HG03045 (cell line): Measurements from ENCODE around the gene DHCR7.

Experiments
- ATAC-seq: cut with Tn5 transposase; IDR thresholded peaks from one replicate; pipeline ENCODE4 v1.9.1; 2021; ENCODE audit warnings: mild to moderate bottlenecking, moderate library complexity; ENCODE audit not compliant: unreplicated experiment

Gene DHCR7

DNA sequence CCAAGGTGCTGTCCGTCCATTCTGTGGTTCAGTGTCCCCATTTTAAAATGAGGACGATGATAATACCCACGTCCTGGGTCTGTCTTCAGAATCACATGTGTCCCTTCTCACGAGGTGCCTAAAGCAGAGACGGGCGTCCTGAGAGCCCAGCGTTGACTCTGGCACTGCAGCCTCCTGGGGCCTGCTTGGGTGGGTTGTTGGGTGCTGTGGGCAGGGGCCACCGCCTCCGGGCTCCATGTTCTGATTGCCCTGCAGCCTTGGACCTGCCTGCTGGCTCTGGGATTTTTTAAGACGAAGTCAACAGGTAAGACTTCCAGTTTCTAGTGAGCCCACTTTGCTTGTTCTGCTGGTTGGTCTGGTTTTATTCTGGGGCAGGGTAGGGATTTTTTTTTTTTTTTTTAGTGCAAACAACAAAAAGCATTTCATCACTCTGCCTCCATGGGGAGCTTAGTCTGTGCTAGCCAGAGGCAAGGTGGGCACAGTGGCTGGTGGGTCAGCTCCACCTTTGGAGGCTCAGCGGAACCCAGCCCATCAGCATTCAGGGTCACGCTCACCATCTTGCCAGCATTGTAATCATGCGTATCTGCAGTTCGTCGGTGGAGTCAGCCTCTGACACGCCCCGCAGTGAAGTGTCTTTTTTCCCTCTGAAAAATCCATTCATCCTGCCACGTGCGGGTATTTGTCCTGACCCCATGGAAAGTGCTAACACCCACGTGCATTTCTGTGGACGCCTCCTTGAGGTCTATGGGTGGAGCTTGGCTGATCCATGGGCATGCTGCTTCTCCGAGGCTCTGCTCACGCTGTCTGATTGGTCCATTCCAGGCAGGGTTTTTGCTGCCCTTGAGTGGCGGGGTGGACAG, 33.1 kb upstream of the DHCR7 start:
- no peak for ATAC-seq

DNA sequence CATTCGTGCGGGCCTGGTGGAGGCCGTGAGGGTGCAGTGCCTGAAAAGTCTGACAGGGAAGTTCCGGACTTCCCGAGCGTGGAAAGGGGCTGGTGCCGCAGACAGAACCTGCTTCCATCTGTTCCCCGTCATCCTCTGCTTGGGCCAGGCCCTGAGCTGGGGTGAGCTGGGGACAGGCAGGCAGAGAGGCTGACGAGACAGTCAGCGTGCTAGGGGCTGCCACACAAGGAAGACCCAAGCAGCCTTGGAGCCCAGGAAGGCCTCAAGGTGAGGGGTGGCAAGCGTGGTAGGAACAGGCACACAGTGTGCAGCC, 30.3 kb upstream of the DHCR7 start:
- no peak for ATAC-seq

DNA sequence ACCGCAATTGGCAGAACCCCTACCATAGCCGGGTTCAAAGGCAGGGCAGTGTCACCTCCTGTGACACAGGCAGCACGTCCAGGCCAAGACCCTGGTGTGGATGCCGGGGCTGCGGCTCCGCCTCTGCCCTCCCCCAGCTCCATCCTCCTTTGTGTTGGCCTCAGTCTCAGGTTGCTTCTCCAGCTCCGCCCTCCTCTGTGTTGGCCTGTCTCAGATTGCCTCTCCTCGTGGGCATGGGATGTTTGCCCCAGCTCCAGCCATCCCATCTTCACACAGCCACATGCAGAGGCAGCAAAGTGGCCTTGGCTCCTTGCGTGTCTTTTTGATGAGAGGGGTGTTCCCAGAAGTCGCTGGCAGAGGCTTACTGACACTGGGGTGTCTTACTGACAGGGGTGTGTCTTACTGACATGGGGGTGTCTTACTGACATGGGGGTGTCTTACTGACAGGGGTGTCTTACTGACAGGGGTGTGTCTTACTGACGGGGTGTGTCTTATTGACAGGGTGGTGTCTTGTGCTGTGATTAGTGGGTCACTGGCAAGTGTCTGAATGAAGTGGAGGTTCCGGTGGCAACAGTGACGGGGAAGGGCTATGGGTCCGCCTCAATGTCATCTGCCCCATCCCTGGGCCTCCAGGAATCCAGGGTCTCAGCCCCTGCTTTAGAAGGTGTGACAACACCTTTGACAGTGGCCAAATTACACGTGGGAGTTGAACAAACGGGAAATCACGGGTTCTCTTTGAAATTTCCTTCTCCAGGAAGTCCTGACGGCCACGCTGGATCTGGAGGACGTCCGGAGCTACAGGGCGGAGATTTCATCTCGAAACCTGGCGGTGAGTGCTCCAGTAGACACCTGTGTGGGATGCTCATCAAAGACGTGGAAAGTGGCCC, 29.7 kb upstream of the DHCR7 start:
- no peak for ATAC-seq

DNA sequence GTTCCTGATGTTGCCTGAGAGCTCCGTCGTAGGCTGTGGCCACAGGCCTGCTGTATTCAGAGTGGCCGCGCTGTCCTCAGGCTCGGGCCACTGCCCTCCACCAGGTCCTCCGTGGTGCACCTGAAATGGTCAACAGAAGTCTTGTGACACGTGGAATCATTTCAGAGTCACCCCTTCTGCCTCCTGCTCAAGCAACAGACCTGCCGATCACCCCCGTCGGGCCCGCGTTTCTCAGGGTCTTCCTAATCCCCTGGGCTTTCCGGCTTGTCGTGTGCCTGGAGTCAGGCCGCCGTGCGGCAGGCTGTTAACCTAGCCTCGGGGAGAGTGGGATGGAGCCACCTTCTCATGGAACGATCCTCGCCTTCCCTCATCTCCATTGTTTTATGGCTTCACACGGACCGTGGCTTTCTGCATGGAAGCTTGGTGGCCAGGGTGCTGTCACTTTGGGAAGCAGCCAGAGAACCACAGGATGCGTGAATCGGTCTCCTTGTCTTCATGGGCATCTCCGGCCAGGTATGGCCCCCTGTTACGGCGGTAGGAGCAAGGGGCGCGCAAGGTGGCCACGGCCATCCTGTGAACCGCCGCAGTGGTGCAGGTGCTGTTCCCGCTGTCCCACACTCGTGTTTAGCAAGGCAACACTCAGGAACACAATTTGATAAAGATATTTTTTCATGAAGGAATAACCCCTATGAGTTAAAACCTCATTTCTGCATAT, 28.9 kb upstream of the DHCR7 start:
- ATAC-seq = no peak

DNA sequence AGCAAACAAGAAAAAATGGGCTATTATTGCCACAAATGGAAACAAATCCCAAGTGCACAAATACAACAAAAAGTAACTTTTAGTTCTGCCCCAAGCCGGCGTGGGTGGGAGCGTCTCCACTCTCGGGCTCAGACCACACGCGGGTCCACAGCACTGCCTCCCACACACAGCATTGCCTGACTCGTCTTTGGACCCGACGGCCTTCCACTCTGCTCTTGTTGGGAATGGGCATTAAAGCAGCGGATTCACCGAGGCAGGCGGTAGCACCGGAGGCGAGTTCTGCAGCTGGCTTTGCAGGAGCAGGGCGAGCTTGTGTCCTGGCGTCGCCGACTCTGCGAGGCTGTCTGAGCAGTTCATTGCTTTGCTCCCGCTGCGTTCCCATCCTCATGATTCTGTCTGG, 27.8 kb upstream of the DHCR7 start:
- ATAC-seq = no peak

DNA sequence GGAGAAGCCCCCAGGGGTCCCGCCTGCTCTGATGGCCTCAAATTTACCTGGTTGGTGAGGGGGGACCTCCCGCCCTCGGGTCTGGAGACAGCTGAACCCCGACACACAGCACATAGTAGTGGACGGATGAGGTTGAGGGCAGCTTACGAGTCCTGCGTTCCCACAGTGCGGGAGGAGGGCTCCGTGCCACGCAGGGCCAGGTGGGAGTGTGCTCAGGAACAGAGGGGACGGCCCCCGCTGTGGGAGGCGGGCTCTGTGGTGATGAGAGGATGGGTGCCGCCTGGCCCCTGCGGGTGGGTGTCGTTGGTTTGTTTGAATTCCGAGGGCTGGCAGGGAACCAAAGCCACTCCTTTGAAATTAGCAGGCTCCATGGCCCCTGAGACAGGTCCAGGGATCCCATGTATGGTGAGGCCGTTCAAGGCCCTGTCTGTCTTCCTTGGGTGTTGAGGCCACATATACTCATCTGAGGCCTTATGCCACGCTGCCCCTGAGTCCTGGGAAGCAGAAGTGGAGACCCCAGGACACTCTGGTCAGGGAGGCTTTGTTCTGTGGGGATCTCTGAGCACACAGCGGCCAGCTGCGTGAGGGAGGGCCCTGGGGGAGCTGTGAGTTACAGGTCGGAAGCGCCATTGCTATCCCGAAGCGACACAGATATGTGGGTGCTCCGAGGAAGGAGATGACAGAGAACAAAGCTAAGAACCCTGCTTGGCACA, 26.7 kb upstream of the DHCR7 start:
- ATAC-seq = no peak

DNA sequence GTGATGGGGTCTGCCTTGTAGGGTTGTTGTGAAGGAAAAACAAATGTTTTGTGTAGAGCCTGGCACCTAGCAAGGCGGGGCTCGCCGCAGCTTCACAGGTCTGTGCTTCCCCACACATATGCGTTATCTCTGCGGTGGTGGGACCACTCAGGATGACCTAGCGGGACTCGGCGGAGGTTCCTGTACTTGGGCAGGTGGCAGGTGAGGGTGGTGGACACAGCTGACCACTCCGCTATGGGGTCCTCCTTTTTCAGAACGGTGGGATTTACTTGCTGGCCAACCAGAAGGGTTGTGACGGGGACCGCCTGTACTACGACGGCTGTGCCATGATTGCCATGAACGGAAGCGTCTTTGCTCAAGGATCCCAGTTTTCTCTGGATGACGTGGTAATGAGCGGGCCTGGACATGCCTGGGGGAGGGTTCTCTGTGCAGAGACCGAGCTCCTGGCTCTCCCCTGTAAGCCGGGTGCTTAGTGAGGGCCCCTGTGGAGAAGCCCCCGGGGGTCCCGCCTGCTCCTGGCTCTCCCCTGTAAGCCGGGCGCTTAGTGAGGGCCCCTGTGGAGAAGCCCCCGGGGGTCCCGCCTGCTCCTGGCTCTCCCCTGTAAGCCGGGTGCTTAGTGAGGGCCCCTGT, 26.1 kb upstream of the DHCR7 start:
- no peak for ATAC-seq

DNA sequence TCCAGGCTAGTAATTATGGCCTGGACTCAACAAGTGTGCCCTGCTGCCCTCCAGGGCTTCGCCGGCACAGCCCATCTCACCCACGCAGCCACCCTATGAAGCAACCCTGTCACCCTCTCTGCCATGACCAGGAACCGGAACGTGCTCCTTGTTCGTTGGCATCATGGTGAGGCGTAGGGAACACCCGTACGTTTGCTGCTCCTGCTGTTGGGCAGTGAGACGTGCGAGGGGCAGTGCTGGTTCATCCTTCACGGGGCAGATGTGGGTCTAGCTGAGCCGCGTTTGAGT, 25.5 kb upstream of the DHCR7 start:
- no peak for ATAC-seq

DNA sequence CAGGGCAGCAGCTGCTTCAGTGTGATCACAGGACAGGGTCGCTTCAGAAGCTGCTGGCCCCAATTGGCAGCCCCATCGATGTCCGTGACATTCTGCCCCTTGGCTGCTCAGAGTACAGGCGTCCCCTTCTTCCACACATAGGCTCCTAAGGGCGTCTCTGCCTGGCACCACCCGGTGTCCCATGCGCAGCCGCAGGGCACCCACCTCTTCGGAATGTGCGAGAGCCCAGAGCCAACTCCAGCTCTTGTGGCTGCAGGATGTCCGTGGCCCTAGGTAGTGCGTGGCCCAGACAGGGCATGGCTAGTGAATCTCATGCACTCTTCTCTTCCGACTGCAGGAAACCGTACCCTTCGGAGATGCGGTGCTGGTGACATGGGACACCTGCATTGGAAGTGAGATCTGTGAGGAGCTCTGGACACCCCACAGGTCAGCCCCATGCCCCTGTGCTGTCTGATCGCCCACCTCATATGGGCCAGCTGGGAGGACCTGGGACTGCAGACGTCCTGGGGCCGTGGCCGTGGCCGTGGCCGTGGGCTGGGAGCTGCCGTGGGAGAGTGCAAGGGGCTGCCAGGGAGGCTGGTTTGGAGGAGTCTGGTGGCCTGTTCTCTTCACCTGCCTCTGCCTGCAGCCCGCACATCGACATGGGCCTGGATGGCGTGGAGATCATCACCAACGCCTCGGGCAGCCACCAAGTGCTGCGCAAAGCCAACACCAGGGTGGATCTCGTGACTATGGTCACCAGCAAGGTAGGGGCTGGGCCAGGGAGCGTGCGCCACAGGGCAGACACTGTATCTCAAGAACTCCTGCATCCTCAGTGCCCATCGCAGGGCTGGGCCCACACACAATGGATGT, 25.0 kb upstream of the DHCR7 start:
- ATAC-seq = no peak

DNA sequence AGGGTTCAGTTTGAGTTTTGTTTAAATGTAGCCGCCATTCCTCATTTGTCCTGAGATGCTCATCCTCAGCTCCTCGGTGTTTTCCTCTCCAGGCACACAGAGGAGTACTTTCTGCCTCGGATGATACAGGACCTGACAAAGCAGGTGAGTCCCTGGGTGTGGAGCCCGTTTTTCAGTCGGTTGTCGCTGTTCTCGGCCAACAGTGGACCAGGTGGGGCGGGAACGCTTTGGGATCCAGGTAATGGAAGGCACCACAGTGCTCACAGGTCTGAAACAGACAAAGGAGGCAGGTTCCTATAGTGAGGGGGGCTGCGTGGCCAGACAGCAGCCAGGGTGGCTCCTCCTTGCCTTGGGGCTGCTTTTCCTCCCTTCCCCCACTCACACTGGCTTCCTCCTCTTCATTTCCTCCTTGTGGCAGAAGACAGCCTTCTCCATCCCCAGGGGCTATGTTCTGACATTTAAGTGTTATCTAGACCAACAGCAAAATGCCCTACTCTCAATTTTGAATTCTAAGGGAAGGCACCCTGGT, 24.2 kb upstream of the DHCR7 start:
- no peak for ATAC-seq

DNA sequence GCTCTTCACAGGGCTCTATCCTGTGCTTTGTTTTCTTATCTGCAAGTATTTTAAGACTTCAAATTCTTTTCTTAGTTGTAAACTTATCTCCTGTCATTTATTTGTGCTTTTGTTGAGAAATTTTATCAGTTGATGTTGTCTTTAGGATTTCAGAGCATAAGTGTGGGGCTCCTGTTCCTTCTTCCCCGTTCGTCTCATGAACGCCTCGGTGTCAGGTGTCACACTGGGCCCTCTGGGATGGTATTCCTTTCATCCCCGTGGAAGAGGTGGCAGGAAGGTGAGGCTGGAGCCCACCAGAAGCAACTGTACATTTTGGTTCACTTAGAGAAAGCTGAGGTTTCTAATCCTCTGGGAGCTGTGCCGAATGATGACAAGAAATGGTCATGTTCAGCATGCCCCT, 22.8 kb upstream of the DHCR7 start:
- no peak for ATAC-seq

DNA sequence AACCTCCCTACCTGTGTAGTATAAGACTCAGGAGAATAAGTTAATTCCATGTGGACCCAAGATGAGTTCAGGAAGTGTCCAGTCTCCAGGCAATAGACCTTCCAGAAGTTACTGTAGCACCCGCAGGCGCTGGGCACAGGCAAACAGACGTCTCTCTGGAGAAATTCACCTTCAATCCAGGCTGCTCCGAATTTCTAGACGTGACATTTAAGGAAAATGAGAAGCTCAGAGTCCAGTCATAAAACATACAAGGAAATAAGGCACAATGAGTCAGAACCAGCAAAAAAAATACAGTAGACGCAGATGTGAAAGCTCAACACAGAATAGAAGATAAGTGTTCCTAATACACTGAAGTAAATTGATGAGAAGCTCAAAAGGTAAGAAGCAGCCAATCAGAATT, 19.0 kb upstream of the DHCR7 start:
- ATAC-seq = no peak

DNA sequence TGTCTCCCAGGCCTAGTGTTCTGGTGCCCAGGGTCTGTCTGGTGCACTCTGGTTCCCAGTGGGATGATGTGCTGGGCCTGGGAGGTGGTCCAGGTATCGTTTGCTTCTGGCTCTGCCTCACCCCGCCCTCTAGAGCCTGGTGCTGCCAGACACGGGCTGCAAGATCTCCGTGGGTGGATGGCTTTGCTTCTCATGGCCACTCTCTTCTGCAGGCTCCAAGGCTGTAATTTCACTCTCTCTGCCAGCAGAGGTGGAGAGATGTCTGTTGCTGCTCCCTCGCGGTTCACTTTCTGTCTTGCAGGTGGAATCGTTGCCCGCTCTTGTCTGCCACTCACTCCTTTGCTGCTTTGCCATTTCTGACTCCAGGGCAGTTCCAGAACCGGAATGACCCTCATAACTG, 18.2 kb upstream of the DHCR7 start:
- no peak for ATAC-seq

DNA sequence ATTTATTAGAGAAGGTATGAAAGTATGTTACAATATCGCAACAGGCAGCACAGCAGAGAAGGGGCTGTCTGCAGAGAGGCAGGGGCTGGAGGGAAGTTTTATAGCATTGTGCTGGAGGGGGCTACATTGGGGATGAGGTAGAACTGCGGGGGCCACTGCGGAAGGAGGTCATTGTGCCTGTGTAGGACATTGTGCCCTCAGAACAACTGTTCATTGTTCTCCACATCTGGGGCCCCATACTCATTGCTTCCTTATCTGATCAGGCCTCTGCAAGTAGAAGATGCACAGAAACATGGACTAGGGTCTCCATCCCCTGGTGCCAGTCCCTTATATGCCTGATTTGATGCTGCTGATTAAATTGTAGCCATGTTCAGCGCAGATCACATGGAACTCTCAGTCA, 16.9 kb upstream of the DHCR7 start:
- no peak for ATAC-seq

DNA sequence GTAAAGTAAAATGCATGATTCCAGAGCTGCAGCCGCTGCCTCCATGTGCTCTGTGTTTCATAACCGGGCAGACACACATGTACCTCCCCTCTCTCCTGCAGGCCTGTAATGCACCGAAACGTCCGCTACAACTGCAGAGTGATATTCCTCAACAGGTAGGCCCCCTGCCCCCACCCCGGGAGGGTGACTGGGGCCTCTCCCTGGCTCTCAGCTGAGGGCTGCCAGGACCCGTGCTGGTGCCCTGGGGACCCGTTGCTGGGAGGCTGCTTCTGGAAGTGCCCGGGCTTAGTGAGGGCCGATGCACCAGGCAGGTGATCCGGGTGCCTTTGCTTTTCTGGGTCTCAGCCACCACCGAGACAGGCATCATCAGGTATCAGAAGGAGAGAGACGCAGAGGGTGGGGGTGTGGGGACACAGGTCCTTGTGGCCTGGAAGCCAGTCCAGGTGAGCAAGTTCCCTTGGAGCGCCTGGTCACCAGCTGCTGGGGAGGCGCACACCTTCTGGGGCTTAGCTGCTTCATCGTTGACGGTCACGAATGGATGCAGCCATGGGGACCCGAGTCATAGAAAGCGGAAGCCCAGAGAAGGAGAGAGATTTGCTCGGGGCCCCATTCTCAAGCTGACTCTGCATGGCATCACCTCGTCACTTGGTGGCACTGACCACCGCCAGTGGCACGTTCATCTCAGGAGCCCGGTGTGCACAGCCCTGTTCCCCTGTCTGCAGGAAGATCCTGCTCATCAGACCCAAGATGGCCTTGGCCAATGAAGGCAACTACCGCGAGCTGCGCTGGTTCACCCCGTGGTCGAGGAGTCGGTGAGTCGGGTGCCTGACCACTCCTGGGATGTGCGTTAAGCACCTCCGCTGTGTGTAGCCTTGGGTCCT, 15.4 kb upstream of the DHCR7 start:
- no peak for ATAC-seq

DNA sequence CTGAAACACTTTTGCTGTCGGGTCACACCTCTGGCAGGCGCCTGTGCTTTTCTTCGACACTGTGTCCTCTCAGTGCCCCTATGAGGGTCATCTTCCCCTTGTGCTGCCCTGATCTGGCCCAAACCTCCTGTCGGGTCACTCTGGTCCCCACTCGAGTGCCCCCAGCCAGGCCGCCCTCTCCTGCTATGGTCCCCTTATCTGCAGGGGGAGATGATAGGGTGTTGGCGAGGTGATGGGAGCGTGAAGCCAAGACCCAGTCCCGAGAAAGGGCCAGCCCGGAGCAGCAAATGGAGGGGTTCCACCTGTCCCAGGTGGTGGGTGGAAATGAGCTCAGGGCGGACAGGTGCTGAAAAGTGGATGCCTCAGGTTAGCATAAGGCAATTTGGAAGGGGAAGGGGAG, 14.5 kb upstream of the DHCR7 start:
- ATAC-seq = no peak

DNA sequence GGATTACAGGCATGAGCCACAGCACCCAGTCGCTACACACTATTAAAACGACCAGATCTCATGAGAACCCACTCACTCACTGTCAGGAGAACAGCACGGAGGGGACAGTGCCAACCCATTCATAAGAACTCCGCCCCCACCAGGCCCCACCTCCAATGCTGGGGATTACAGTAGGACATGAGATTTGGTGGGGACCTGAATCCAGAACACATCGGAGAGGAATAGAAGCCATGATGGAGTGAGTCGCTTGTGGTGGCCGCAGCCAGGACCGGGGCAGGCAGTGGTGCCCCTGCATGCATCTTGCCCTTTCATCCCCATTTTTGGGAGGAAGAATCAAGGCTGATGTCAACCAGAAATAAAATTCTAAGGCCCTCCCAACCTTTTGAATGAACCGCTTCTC, 13.5 kb upstream of the DHCR7 start:
- ATAC-seq = no peak

DNA sequence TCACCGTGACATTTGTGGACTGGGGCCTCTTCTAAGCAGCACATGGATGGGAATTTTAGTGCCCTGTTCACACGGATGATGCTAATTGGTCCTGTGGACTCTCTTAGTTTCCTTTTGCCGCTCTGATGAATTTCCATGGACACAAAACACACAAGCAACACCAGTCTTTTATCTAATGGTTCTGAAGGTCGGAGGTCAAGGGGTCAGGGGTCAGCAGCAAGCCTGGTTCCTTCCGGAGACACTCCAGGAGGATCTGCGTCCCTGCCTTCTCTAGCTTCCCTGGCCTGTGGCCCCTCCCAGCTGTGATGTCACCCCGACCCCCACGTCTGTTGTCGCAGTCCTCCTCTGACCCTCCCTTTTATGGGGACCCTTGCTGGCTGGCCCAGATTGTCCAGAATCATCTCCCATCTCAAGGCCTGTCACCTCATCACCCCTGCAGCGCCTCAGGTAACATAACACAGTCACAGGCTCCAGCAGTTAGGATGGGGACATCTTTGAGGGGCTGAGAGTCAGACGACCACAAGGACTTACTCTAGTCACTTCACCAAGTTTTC, 11.7 kb upstream of the DHCR7 start:
- no peak for ATAC-seq
